Measurements from ENCODE around the gene AATF.
A peak's percentile ranks its signal among the peaks of the same experiment; 100 is the strongest.
"Not testable (repeated sequence)": the region's sequence is repeated elsewhere in the genome, so short reads cannot be mapped to it uniquely, and the experiment has no call there.

Gene AATF

DNA sequence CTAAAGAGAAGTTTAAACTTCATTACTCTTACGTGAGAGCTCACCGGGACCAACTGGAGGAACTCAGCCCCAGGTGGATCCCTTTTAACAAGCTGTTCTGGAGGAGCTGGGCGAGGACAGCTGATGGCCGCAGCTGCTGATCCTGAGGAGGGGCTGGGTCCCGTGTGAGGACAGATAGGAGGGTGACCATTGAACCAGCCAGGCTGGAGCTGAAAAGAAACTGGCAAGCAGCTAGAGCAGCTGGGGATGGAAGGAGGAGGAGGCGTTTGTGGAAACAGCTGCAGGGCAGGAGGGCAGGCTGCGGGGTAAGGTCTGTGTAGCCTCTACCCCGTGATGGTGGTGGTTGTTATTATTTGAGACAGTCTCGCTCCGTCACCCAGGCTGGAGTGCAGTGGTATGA lies 119.5 kb downstream of the AATF start:
- FAIRE-seq (no peak), DNase-seq (ENCODE audit: insufficient read length, low spot score) (no peak)

GRCh38 chr17:37069087-37069486 lies 120.3 kb downstream of the AATF start:
- FAIRE-seq, result no peak
- DNase-seq (ENCODE audit: insufficient read length, low spot score), result no peak

- not testable (repeated sequence) for DNase-seq (ENCODE audit: insufficient read length, low spot score); FAIRE-seq
Measured at GRCh38 chr17:37073464-37073863, 124.7 kb downstream of the AATF start.

DNA sequence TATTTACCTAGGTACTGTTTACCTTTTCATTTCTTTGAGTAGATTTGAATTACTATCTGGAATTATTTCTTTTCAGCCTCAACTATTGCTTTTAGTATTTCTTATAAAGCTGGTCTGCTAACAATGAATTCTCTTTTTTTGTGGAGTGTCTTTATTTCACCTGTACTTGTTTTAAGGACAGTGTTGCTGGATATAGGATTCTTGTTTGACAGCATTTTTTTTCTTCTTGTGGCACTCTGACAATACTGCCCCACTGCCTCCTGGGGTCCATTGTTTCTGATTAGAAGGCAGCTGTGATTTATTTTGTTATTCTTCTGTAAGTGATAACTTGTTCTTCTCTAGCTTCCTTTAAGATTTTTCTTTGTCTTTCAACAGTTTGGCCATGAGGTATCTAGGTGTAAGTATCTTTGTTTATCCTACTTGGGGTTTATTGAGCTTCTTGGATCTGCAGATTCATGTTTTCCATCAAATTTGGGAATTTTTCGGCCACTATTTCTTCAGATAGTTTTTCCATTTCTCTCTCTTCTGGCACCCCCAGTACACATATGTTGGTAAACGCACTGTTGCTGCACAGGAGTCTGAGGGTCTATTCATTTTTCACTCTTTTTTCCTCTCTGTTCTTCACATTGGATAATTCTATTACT lies 130.4 kb downstream of the AATF start:
- DNase-seq (ENCODE audit: insufficient read length, low spot score) (no peak), FAIRE-seq (no peak)

DNA sequence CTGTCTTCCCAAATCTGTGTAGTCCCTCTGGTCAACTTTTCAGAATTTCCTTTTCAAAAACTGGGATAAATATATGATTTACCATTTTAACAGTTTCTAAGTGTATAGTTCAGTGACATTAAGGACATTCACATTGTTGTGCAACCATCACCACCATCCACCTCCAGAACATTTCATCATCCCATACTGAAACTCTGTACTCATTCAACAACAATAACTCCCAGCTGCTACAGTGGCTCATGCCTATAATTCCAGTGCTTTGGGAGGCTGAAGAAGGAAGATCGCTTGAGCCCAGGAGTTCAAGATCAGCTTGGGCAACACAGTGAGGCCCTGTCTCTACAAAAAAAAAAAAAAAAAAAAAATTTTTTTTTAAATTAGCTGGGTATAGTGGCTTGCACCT lies 131.0 kb downstream of the AATF start:
- FAIRE-seq (no peak), DNase-seq (ENCODE audit: insufficient read length, low spot score) (no peak)

DNA sequence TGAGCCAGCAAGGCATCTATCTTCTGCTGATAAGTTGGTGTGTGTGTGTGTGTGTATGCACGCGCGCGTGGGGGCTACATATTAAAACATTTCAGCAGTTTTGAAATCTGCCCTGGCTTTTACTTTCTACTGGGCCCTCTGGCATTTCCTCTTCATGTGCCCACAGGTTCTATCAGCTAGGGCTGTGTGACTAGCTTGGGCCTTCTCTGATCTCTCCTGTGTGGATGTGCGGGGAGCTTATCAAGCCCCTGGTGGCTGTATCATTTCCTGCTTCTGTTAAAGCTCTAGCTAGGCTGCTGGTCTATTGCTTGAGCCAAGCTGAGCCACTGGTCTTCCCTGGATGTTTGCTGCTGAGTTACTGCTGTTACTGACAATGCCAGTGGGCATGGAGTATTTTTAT lies 132.5 kb downstream of the AATF start:
- DNase-seq (ENCODE audit: insufficient read length, low spot score), result no peak
- no peak for FAIRE-seq

- FAIRE-seq (no peak), DNase-seq (ENCODE audit: insufficient read length, low spot score) (no peak)
Measured at GRCh38 chr17:37082311-37082860, 133.6 kb downstream of the AATF start.

- FAIRE-seq, result no peak
- no peak for DNase-seq (ENCODE audit: insufficient read length, low spot score)
Measured at GRCh38 chr17:37082985-37083384, 134.2 kb downstream of the AATF start.

DNA sequence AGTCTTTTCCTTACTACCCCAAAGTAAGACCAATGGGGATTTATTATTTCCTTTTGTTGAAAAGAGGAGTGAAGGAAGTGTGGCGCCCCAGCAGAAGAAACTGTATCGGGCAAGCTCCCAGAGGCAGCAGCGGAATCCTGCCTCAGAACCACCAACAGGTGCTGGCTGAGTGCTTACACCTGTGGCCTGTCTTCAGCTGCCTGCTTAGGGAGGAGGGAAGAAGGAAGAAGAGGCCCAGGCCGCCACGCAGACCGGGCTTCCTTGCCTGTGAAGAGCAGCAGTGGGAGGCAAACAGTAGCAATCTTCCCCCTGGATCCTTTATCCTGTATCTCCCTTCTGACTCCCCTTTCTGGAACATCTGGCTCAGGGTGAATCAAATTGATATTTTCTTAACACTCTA lies 134.7 kb downstream of the AATF start:
- no peak for DNase-seq (ENCODE audit: insufficient read length, low spot score)
- no peak for FAIRE-seq

DNA sequence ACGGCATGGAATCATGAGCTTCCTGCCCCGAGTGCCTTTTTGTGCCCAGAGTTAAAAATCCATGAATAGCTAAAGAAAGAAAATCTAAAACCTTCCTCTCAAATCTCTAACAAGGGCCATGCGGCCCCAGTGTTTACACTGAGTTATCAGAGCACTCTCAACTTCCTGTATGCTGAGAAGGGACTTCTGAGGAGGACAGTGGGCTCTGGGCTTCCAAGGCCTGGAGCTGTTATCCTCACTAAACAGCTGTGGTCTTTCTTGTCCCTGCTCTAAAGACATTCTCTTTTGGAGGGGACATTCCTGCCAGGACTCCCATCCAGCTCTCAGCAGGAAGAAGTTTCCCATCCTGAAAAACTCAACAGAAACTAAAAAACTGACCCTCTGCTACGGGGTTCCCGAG lies 135.6 kb downstream of the AATF start:
- no peak for FAIRE-seq

GRCh38 chr17:37086334-37086733 lies 137.6 kb downstream of the AATF start:
- DNase-seq (ENCODE audit: insufficient read length, low spot score), result no peak
- no peak for FAIRE-seq

More for the DNA sequence above, 135.6 kb downstream of the AATF start:
- no peak for DNase-seq (ENCODE audit: insufficient read length, low spot score)

DNA sequence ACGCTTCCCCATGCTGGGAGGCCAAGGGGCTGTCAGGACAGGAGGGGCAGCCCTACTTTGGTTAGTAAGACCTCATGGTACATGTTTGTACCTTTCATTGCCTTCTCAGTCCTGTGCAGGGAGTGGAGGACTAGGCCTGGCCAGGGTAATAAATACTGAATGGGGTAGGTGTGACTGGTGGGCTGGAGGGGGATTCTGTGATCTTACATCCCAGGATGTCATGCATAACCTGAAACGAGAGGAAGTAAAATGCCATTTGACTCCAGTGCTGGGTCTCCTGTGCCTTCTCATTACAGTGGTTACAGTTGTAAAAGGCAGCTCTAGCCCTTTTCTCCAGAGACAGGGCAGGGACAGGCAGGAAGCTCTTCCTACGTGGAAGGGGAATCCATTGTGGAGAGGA lies 138.2 kb downstream of the AATF start:
- FAIRE-seq (no peak), DNase-seq (ENCODE audit: insufficient read length, low spot score) (no peak)

- no peak for DNase-seq (ENCODE audit: insufficient read length, low spot score)
- no peak for FAIRE-seq
Measured at GRCh38 chr17:37087683-37088082, 138.9 kb downstream of the AATF start.

DNA sequence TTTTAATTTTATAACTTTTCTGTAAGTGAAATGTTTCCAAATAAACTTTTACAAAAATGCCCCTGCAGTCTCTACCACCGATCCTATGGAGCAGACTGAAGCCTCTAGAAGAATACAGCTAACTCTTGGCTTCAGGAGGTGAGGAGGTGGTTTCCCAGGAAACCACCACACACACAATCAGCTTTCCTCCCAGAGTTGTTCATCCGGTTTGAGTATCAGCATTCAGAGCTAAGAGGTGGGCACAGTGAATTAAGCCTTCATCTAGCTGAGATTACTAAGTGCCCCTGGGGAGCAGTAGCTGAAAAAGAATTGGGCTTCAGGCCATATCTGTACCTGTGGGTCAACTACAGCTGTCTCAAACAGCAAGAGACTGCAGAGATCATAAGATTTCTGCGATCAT lies 139.7 kb downstream of the AATF start:
- no peak for FAIRE-seq
- no peak for DNase-seq (ENCODE audit: insufficient read length, low spot score)

DNA sequence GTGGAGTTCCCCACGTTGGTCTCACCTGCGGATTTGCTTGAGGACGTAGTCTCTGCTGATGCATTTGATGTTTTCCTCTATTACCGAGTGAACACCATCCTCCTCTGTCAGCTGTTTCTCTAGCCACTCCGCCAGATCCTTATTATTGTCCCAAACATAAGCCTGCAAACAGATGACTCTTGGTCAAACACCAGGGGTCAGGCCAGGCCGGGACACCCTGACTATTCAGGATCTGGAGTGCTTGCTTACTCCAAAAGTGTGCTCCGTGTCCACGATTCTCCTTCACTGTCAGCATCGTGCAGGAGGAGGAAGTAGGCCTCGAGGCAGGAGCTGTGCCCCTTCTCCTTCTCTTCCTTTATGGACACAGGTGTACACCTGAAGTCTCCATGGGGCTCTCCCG lies 140.2 kb downstream of the AATF start:
- FAIRE-seq, result no peak
- DNase-seq (ENCODE audit: insufficient read length, low spot score), result no peak

DNA sequence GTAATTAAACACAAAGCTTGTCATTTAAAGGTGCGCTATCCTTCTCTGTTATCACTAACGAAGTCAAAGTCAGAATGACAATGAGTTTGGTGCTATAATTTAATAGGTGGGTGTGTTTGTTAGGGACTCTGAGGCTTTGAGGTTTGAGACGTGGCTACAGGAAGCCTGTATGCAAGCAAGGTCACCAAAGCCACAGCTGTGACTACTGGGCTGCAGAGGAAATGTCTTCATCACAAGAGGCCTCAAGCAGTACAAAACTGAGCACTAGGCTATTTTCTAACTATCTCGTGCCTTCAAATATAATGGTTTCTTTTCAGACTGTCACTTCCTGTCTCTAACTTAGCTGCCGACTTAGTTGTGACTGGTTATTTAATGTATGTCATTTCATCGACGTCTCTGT lies 141.2 kb downstream of the AATF start:
- FAIRE-seq, result no peak
- DNase-seq (ENCODE audit: insufficient read length, low spot score), result peak; percentile 40

DNA sequence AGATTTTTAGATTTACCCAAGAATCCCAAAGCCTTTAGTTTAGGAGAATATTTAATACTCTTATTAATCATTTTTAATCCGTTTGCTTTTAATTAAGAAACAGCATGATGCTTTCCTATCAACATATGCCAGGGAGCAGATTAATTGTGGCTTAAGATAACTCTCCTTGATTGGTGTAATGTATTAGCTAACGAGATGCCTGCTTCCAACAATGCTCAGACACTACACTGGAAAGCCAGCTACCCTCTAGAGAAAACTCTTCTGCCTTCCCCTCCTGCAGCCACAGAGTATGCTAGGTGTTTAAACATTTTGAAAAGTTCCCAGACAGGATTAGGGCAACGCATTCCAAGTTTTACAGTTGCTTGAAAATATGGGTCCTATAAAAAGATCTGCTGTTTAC lies 142.2 kb downstream of the AATF start:
- FAIRE-seq (no peak), DNase-seq (ENCODE audit: insufficient read length, low spot score) (no peak)

DNA sequence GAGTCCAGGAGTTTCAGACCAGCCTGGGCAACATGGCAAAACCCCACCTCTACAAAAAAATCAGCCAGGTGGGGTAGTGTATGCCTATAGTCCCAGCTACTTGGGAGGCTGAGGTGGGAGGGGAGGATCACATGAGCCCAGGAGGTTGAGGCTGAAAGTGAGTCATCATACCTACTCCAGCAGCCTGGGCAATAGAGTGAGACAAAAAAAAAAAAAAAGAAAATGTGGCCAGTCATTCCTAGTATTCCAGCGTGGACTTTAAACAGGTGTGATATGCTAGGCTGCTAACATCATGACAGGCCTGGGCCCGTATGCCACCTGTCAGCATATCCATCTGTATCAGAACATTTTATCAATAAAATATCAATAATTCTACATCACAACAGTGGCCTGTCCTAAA lies 143.3 kb downstream of the AATF start:
- FAIRE-seq, result no peak
- DNase-seq (ENCODE audit: insufficient read length, low spot score), result no peak

DNA sequence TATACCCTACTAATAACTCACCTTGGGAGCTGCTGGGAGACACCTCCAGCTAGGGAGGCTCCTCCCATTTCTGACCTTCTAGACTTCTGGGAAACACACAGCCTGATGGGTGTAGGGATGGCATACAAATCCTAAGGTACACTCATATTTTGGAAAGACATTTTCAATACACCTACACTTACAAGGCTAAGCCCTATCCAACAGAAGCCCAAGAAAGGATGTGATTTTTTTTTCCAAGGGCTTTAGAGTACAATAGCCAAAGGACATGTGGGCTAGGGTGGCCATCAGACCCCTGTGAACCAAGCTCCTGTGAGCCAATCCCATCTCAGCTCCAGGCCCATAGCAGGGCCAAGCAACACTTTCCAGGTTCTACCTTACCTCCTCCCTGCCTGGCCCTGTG lies 143.9 kb downstream of the AATF start:
- FAIRE-seq (no peak), DNase-seq (ENCODE audit: insufficient read length, low spot score) (no peak)

GRCh38 chr17:37094391-37094790 lies 145.6 kb downstream of the AATF start:
- no peak for DNase-seq (ENCODE audit: insufficient read length, low spot score)
- no peak for FAIRE-seq

DNA sequence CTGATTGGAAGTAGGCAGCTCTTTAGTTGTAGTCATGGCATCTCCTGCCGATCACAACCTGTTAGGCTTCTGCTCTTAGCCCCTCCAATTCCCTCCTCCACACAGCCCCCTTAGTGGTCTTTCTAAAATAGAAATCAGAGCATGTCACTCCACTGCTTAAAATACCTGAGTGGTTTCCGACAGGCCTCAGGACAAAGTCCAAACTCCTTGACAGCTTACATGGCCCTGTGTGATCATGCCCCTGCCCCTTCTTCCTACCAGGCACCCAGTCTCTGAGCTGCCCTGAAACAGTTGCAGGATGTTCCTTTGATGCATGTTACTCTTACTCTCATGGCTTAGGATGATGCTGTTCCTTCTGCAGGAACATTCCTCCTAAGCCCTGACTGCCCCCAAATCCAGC lies 147.3 kb downstream of the AATF start:
- FAIRE-seq (no peak), DNase-seq (ENCODE audit: insufficient read length, low spot score) (no peak)

GRCh38 chr17:37097154-37097553 lies 148.4 kb downstream of the AATF start:
- DNase-seq (ENCODE audit: insufficient read length, low spot score) (no peak), FAIRE-seq (no peak)

GRCh38 chr17:37098152-37098551 lies 149.4 kb downstream of the AATF start:
- FAIRE-seq, result no peak
- no peak for DNase-seq (ENCODE audit: insufficient read length, low spot score)
